Neuronal stem cell (in vitro differentiated cells): ENCODE results near the gene SH3BP1.
"Not testable (repeated sequence)": the region's sequence is repeated elsewhere in the genome, so short reads cannot be mapped to it uniquely, and the experiment has no call there.

ENCODE experiments used
- DNase-seq: peaks from one replicate; pipeline ENCODE4 v3.0.0-alpha.2; 2013; ENCODE audit warnings: low spot score
- H2AFZ ChIP-seq: one replicate; pipeline ENCODE4 v1.6.1; 2013; ENCODE audit warnings: mild to moderate bottlenecking, low read length, inconsistent platforms
- H2AK5ac ChIP-seq: 2 replicates; pipeline ENCODE4 v1.6.1; 2013; ENCODE audit warnings: low read depth, mild to moderate bottlenecking, inconsistent platforms, low read length, moderate library complexity, mixed read lengths
- H2BK120ac ChIP-seq: 2 replicates; pipeline ENCODE4 v1.6.1; 2013; ENCODE audit warnings: low read depth, mild to moderate bottlenecking, inconsistent platforms, low read length, moderate library complexity, mixed read lengths
- H2BK12ac ChIP-seq: one replicate; pipeline ENCODE4 v1.6.1; 2013; ENCODE audit warnings: low read length, inconsistent platforms
- H2BK15ac ChIP-seq: 2 replicates; pipeline ENCODE4 v1.6.1; 2013; ENCODE audit warnings: mild to moderate bottlenecking, low read length, inconsistent platforms, mixed read lengths
- H2BK5ac ChIP-seq: one replicate; pipeline ENCODE4 v1.6.1; 2013; ENCODE audit warnings: inconsistent platforms, mild to moderate bottlenecking, low read length, moderate library complexity
- H3K14ac ChIP-seq: one replicate; pipeline ENCODE4 v1.6.1; 2013; ENCODE audit warnings: low read length, inconsistent platforms
- H3K18ac ChIP-seq: 2 replicates; pipeline ENCODE4 v1.6.1; 2013; ENCODE audit warnings: low read length, inconsistent platforms
- H3K23ac ChIP-seq: 2 replicates; pipeline ENCODE4 v1.6.1; 2013; ENCODE audit warnings: low read depth, mild to moderate bottlenecking, mixed read lengths, low read length, inconsistent platforms; ENCODE audit not compliant: poor library complexity
- H3K27ac ChIP-seq: replicated peaks from 3 replicates; pipeline ENCODE4 v1.5.1; 2013; ENCODE audit warnings: low read length, inconsistent platforms
- H3K27me3 ChIP-seq, 3 experiments: 2 replicates each; pipeline ENCODE4 v1.6.1; 2013; ENCODE audit warnings: low read length in 3 of 3, mild to moderate bottlenecking in 2 of 3, inconsistent platforms in 1 of 3, low read depth in 1 of 3, mixed read lengths in 1 of 3, moderate library complexity in 1 of 3; ENCODE audit not compliant: control insufficient read depth in 3 of 3, insufficient read depth in 3 of 3
- H3K36me3 ChIP-seq, 2 donors: replicated peaks in 1 of 2; 2 replicates each; pipeline ENCODE4 v1.6.1; 2013; ENCODE audit warnings: low read length in 2 of 2; ENCODE audit not compliant: control insufficient read depth in 2 of 2, insufficient read depth in 2 of 2
- H3K4ac ChIP-seq: 2 replicates; pipeline ENCODE4 v1.6.1; 2013; ENCODE audit warnings: inconsistent platforms, mild to moderate bottlenecking, low read length, moderate library complexity
- H3K4me1 ChIP-seq, 2 donors: 1 replicate in 1 of 2; 2 replicates in 1 of 2; pipeline ENCODE4 v1.6.1; 2013; ENCODE audit warnings: low read length in 2 of 2, low read depth in 1 of 2; ENCODE audit not compliant: control insufficient read depth in 2 of 2, insufficient read depth in 1 of 2
- H3K4me2 ChIP-seq: one replicate; pipeline ENCODE4 v1.6.1; 2013; ENCODE audit warnings: mild to moderate bottlenecking, low read length, inconsistent platforms; ENCODE audit not compliant: insufficient read depth, poor library complexity, severe bottlenecking
- H3K4me3 ChIP-seq, 2 donors: 2 replicates each; pipeline ENCODE4 v1.5.1; 2013; ENCODE audit warnings: low read length in 2 of 2, mild to moderate bottlenecking in 2 of 2, inconsistent platforms in 1 of 2, moderate library complexity in 1 of 2
- H3K79me1 ChIP-seq: one replicate; pipeline ENCODE4 v1.6.1; 2013; ENCODE audit warnings: low read depth, mild to moderate bottlenecking, inconsistent platforms, low read length, moderate library complexity
- H3K9ac ChIP-seq: one replicate; pipeline ENCODE4 v1.6.1; 2013; ENCODE audit warnings: mild to moderate bottlenecking, low read depth, low read length, inconsistent platforms; ENCODE audit not compliant: poor library complexity
- H3K9me3 ChIP-seq, 2 donors: replicated peaks in 1 of 2; 2 replicates each; pipeline versions ENCODE3 to v1.6.1; 2013; ENCODE audit warnings: low read length in 2 of 2, mild to moderate bottlenecking in 2 of 2, inconsistent platforms in 1 of 2, low read depth in 1 of 2, mixed read lengths in 1 of 2, moderate library complexity in 1 of 2; ENCODE audit not compliant: control insufficient read depth in 2 of 2, insufficient read depth in 1 of 2
- H4K8ac ChIP-seq: one replicate; pipeline ENCODE4 v1.6.1; 2013; ENCODE audit warnings: low read depth, mild to moderate bottlenecking, inconsistent platforms, low read length, moderate library complexity
- H4K91ac ChIP-seq: one replicate; pipeline ENCODE4 v1.6.1; 2013; ENCODE audit warnings: low read length, low read depth, mild to moderate bottlenecking, inconsistent platforms; ENCODE audit not compliant: poor library complexity
- WGBS, 2 donors: extraction: QIAGEN DNeasy Blood & Tissue Kit; methylation state at CpG; one replicate each; pipeline ENCODE4 v1.1.7; 2013; ENCODE audit warnings: missing lambda C conversion rate in 2 of 2, mixed read lengths in 1 of 2; ENCODE audit not compliant: insufficient read length in 2 of 2, insufficient replicate concordance in 1 of 2; ENCODE audit errors: extremely low coverage in 2 of 2; 5-methylcytosine and 5-hydroxymethylcytosine counted together

The SH3BP1 gene

DNA sequence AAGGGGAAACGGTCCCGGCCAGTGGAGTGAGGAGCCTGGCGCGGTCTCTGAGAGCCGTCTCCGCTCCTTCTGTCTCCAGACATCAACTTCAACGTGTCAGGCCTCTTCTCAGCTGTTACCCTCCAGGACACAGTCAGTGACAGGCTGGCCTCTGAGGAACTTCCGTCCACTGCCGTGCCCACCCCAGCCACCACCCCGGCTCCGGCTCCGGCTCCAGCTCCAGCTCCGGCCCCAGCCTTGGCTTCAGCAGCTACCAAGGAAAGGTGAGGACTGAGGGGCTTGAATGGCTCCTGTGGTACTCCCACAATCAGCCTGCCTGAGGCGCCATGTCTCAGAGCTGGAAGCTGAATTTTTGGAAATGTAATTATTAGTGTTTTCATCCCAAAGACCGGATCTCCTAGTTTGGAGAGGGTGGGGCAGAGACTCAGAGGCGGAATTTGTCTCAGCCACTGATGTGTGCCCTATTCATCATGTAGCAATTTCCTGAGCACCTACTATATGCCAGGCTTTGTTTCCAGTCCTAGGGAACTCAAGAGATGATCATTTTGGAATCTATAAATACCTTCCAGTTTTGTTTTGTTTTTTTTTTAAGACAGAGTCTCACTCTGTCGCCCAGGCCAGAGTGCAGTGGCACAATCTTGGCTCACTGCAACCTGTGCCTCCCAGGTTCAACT lies 11.1 kb downstream of the SH3BP1 start:
- H3K23ac ChIP-seq: no peak overlapping the region
- H3K4me3 ChIP-seq: no peak overlapping the region

DNA sequence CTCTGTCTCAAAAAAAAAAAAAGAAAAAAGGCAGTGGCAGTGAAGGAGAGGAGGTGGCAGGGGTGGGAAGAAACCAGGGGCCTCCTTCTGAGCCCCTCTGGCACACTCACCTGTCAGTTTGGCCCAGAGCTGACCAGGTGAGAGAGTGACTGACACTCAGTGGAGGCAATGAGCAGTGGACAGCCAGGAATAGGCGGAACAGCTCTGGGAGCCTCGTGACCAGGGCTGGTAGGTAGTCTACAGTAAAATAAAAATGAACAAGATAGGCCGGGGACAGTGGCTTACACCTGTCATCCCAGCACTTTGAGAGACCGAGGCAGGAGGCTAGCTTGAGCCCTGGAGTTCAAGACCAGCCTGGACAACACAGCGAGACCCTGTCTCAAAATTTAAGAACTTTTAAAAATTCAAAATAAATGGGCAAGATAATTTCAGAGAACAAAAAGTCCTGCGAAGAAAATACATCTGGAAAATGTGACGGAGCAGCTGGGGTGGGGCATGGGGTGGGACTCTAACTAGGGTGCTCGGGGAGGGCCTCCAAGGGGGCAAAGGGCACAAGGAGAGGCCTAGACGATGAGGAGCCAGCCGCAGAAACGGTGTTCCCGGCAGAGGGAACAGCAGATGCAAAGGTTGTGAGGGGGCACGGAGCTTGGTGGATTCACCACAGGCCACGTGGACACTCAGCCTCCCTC lies 15.2 kb downstream of the SH3BP1 start:
- H3K23ac ChIP-seq: no peak overlapping the region

More for the DNA sequence above, 11.1 kb downstream of the SH3BP1 start:
- Histone ChIP-seq H3K4me2 (no peak overlapping the region), H3K9ac (no peak overlapping the region), H3K18ac (peak overlapping the region; percentile 58), H2AFZ (no peak overlapping the region), H3K14ac (no peak overlapping the region), H3K4me1 (no peaks in the 10 kb centered on the region), H2BK15ac (no peak overlapping the region), H3K36me3 (peaks cover 8 to 49% of the 10 kb centered on the region in 2 donors), H3K9me3 (no peaks in the 10 kb centered on the region), H3K79me1 (no peaks in the 10 kb centered on the region), H2BK120ac (no peak overlapping the region), H3K27me3 (no peaks in the 10 kb centered on the region), H2BK5ac (no peak overlapping the region), H4K8ac (no peak overlapping the region), H2BK12ac (no peak overlapping the region), H4K91ac (no peak overlapping the region), H3K27ac (no peak overlapping the region), H3K4ac (no peak overlapping the region), H2AK5ac (no peak overlapping the region)
- no CpG with 5 or more reads among the region's 17 CpGs for WGBS, 2 donors
- no peak for DNase-seq

DNA sequence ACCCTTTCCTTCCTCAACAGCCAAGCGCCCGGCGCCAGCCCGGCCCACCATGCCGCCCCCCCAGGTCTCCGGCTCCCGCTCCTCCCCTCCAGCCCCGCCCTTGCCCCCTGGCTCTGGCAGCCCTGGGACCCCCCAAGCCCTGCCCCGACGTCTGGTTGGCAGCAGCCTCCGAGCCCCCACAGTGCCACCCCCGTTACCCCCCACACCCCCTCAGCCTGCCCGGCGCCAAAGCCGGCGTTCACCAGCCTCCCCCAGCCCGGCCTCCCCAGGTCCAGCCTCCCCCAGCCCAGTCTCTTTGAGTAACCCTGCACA lies 15.7 kb downstream of the SH3BP1 start:
- Histone ChIP-seq H3K27ac (no peak overlapping the region), H3K36me3 (peaks cover 5 to 32% of the 10 kb centered on the region in 2 donors), H2AFZ (no peak overlapping the region), H3K23ac (no peak overlapping the region), H2BK12ac (no peak overlapping the region), H3K4ac (no peak overlapping the region), H2AK5ac (no peak overlapping the region), H4K8ac (no peak overlapping the region), H3K9ac (no peak overlapping the region), H3K4me1 (peaks cover 8 to 9% of the 10 kb centered on the region in 2 donors), H2BK15ac (no peak overlapping the region), H3K27me3 (no peaks in the 10 kb centered on the region), H3K9me3 (no peaks in the 10 kb centered on the region), H3K14ac (no peak overlapping the region), H4K91ac (no peak overlapping the region), H3K18ac (no peak overlapping the region), H2BK120ac (no peak overlapping the region), H2BK5ac (no peak overlapping the region), H3K79me1 (peaks cover 7% of the 10 kb centered on the region), H3K4me3 (no peak overlapping the region), H3K4me2 (no peak overlapping the region)
- DNase-seq: no peak
- WGBS, 2 donors: no CpG with 5 or more reads among the region's 17 CpGs

More for the DNA sequence above, 15.2 kb downstream of the SH3BP1 start:
- Histone ChIP-seq H2AFZ (no peak overlapping the region), H3K9me3 (no peaks in the 10 kb centered on the region), H3K4me2 (no peak overlapping the region), H3K4ac (no peak overlapping the region), H3K27ac (no peak overlapping the region), H3K14ac (no peak overlapping the region), H3K36me3 (peaks cover 5 to 36% of the 10 kb centered on the region in 2 donors), H2AK5ac (no peak overlapping the region), H2BK5ac (no peak overlapping the region), H3K27me3 (no peaks in the 10 kb centered on the region), H3K79me1 (peaks cover 7% of the 10 kb centered on the region), H3K4me3 (no peak overlapping the region), H4K8ac (no peak overlapping the region), H2BK12ac (no peak overlapping the region), H2BK120ac (no peak overlapping the region), H3K18ac (no peak overlapping the region), H4K91ac (no peak overlapping the region), H3K4me1 (peaks cover 6 to 8% of the 10 kb centered on the region in 2 donors), H3K9ac (no peak overlapping the region), H2BK15ac (no peak overlapping the region)
- no CpG with 5 or more reads among the region's 14 CpGs for WGBS, 2 donors
- no peak for DNase-seq

DNA sequence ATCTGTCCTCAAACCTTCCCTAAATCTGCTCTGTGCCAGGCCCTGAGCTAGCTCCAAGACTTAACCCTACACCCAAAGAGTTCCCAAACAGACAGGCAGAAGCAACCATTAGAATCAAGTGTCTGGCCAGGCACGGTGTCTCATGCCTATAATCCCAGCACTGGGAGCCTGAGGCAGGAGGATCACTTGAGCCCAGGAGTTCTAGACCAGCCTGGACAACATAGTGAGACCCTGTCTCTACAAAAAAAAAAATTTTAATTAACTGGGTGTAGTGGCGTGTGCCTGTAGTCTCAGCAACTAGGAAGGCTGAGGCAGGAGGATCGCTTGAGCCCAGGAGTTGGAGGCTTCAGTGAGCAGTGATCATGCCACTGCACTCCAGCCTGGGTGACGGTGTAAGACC lies 17.1 kb downstream of the SH3BP1 start:
- peaks cover 11% of the 10 kb centered on the region for H3K79me1 ChIP-seq
- no CpG with 5 or more reads among the region's 4 CpGs for WGBS, 2 donors

More for the DNA sequence above, 17.1 kb downstream of the SH3BP1 start:
- H2BK5ac ChIP-seq, H2AK5ac ChIP-seq, H3K27ac ChIP-seq, H3K9ac ChIP-seq, H3K18ac ChIP-seq, H2AFZ ChIP-seq, DNase-seq, H2BK120ac ChIP-seq, H3K4ac ChIP-seq, H3K27me3 ChIP-seq, H4K8ac ChIP-seq, H3K4me2 ChIP-seq, H2BK15ac ChIP-seq, H3K9me3 ChIP-seq, H4K91ac ChIP-seq, H3K14ac ChIP-seq, H3K4me3 ChIP-seq, H2BK12ac ChIP-seq, H3K23ac ChIP-seq: not testable (repeated sequence)
- peaks cover 3 to 29% of the 10 kb centered on the region in 2 donors for H3K36me3 ChIP-seq
- peaks cover 11 to 16% of the 10 kb centered on the region in 2 donors for H3K4me1 ChIP-seq
